SK-N-SH (cell line): ENCODE measurements around the gene RAI1.

Experiments used
- EZH2phosphoT487 ChIP-seq: fragments of 200-600 bp; sonication (generic); IDR thresholded peaks from 2 replicates; pipeline ENCODE4 v1.6.1; 2017; ENCODE audit warnings: low read depth, mixed run types, mild to moderate bottlenecking, antibody characterized with exemption, moderate library complexity, borderline replicate concordance
- FOXM1 ChIP-seq: IDR thresholded peaks from 2 replicates; pipeline ENCODE4 v1.4.0; 2012; ENCODE audit warnings: low read depth, mild to moderate bottlenecking
- POLR2AphosphoS5 ChIP-seq: IDR thresholded peaks from 2 replicates; pipeline ENCODE4 v1.6.1; 2012; ENCODE audit warnings: low read depth, low read length
- RAD21 ChIP-seq: IDR thresholded peaks from 2 replicates; pipeline ENCODE4 v1.6.1; 2012; ENCODE audit warnings: mild to moderate bottlenecking, low read length
- SIN3A ChIP-seq: IDR thresholded peaks from 2 replicates; pipeline ENCODE4 v1.6.1; 2012; ENCODE audit warnings: low read depth, mild to moderate bottlenecking, low read length, moderate library complexity, borderline replicate concordance
- SMC3 ChIP-seq: IDR thresholded peaks from 2 replicates; pipeline ENCODE4 v1.6.1; 2012; ENCODE audit warnings: low read depth, low read length, improper control_type of control experiment
- TF ChIP-seq, protein P1 (sequence below): fragments of 200-600 bp; sonication (generic); IDR thresholded peaks from 2 replicates; pipeline ENCODE4 v1.6.1; 2017; ENCODE audit warnings: antibody characterized with exemption, mild to moderate bottlenecking, moderate library complexity
- TF ChIP-seq, protein P2 (sequence below): IDR thresholded peaks from 2 replicates; pipeline ENCODE4 v1.4.0; 2012; ENCODE audit warnings: low read depth, borderline replicate concordance

DNA sequence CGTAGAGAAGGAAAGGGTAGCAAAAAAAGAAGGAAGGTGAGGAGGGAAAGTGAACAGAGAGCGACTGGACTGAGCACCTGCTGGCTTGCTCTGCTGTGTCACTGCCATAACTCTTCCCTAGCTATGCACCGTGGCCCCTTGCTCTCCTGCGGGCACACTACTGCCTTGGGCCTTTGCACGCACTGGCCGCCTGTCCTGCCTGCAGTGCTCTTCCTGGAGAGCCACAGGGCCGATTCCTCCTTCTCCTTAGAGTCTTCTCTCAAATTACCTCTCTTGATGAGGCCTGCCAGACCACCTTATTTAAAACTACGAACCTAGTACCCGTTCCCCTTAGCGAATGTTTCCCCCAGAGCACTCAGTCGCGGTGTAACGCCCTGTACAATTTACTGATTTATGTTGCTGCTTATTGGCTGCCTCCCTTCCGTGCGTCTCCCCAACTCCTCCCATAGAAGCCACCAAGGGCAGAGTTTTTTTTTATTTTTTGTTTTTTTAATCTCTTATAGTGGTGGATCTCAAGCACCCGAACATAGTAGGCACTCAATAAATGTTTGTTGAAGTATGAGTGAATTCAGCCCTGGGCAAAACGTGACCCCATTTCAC lies 70.3 kb downstream of the RAI1 start:
- TF ChIP-seq, protein P1, sequence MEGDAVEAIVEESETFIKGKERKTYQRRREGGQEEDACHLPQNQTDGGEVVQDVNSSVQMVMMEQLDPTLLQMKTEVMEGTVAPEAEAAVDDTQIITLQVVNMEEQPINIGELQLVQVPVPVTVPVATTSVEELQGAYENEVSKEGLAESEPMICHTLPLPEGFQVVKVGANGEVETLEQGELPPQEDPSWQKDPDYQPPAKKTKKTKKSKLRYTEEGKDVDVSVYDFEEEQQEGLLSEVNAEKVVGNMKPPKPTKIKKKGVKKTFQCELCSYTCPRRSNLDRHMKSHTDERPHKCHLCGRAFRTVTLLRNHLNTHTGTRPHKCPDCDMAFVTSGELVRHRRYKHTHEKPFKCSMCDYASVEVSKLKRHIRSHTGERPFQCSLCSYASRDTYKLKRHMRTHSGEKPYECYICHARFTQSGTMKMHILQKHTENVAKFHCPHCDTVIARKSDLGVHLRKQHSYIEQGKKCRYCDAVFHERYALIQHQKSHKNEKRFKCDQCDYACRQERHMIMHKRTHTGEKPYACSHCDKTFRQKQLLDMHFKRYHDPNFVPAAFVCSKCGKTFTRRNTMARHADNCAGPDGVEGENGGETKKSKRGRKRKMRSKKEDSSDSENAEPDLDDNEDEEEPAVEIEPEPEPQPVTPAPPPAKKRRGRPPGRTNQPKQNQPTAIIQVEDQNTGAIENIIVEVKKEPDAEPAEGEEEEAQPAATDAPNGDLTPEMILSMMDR = no peak
- no peak for TF ChIP-seq EZH2phosphoT487
- TF ChIP-seq POLR2AphosphoS5 = no peak
- no peak for TF ChIP-seq SIN3A
- TF ChIP-seq, protein P2, sequence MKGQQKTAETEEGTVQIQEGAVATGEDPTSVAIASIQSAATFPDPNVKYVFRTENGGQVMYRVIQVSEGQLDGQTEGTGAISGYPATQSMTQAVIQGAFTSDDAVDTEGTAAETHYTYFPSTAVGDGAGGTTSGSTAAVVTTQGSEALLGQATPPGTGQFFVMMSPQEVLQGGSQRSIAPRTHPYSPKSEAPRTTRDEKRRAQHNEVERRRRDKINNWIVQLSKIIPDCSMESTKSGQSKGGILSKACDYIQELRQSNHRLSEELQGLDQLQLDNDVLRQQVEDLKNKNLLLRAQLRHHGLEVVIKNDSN = no peak
- TF ChIP-seq FOXM1 = no peak
- no peak for TF ChIP-seq SMC3
- TF ChIP-seq RAD21 = no peak
